Measurements from ENCODE around the gene REELD1. TPM values are rescaled to one million over a fixed set of nuclear protein-coding genes. Genes with fewer than 3 reads are reported as not detected.

REELD1 gene
- total RNA-seq, 2 experiments from 2014 or later: not detected

GRCh38 chr4:146260521-146260920, 46.2 kb downstream of the REELD1 start:
- Mint-ChIP-seq H3K27me3 (no peaks in the 10 kb centered on the region), H3K36me3 (ENCODE audit: low read depth) (no peaks in the 10 kb centered on the region), H3K4me3 (no peak overlapping the region), H3K27ac (no peak overlapping the region), H3K4me1 (no peaks in the 10 kb centered on the region), H3K9me3 (no peaks in the 10 kb centered on the region)
- no peak for DNase-seq
- POLR2A ChIA-PET: no interaction called here
- CTCF ChIA-PET: interaction anchor here (1.1 kb wide), 1 partner anchor 18 kb away, joined by 3 read pairs; no protein-coding TSS in a partner anchor

- Mint-ChIP-seq H3K36me3 (ENCODE audit: low read depth) (no peaks in the 10 kb centered on the region), H3K9me3 (no peaks in the 10 kb centered on the region), H3K4me3 (no peak overlapping the region), H3K27ac (no peak overlapping the region), H3K27me3 (no peaks in the 10 kb centered on the region), H3K4me1 (no peaks in the 10 kb centered on the region)
- POLR2A ChIA-PET: no interaction called here
- DNase-seq: no peak
- CTCF ChIA-PET: interaction anchor here (1.1 kb wide), 1 partner anchor 19 kb away, joined by 3 read pairs; no protein-coding TSS in a partner anchor
These were observed 46.7 kb downstream of the REELD1 start for GRCh38 chr4:146261041-146261440.

DNA sequence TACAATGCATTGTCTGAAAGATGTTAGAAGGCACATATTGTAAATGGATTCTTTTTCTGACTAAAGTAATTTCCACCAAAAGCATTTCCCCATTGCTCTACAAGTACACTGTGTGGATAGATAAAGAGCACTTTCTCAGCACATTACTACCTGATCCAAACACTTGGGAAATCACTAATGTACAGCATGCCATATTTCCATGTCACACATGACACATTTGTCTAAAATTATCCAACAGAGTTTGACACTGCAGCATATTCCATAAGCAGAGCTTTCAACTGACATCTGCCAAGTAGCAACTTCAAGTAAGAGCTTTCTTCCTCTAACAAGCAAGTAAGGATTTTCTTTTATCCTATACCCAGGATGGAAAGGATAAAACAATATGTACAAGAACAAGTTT, 49.5 kb downstream of the REELD1 start:
- H3K4me3 Mint-ChIP-seq: no peak overlapping the region
- POLR2A ChIA-PET: no interaction called here
- H3K9me3 Mint-ChIP-seq: no peaks in the 10 kb centered on the region
- no peaks in the 10 kb centered on the region for H3K36me3 Mint-ChIP-seq (ENCODE audit: low read depth)
- CTCF ChIA-PET: no interaction called here
- DNase-seq: no peak
- H3K27ac Mint-ChIP-seq: no peak overlapping the region
- H3K4me1 Mint-ChIP-seq: no peaks in the 10 kb centered on the region
- H3K27me3 Mint-ChIP-seq: no peaks in the 10 kb centered on the region

DNA sequence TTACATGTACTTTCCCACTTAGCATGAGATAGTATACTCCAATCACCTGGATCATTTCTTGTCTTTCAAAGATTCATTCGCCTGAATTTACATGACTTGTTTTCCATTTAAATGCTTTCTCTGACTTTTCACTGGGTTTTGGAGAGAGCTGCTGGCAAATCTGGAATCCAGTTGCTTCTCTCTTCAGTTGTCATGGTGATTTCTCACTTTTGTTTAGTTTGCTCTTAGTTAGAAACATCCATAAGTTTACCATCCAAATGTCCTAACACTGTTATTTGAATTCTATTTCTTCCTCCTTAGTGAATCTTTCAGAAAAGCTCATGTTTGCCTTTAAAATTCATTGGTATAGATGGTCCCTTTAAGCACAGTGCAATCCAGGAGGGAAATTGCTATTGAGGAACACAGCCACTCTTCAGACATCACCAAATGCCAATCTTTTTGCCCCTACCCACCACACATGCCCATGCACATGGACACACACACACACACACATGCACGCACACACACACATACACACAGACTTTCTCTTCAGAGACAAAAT, 51.7 kb downstream of the REELD1 start:
- H3K36me3 Mint-ChIP-seq (ENCODE audit: low read depth): no peaks in the 10 kb centered on the region
- CTCF ChIA-PET: no interaction called here
- H3K4me1 Mint-ChIP-seq: no peaks in the 10 kb centered on the region
- H3K27ac Mint-ChIP-seq: no peak overlapping the region
- POLR2A ChIA-PET: no interaction called here
- H3K27me3 Mint-ChIP-seq: no peaks in the 10 kb centered on the region
- DNase-seq: no peak
- no peak overlapping the region for H3K4me3 Mint-ChIP-seq
- H3K9me3 Mint-ChIP-seq: no peaks in the 10 kb centered on the region

GRCh38 chr4:146267826-146268225, 53.5 kb downstream of the REELD1 start:
- CTCF ChIA-PET: no interaction called here

DNA sequence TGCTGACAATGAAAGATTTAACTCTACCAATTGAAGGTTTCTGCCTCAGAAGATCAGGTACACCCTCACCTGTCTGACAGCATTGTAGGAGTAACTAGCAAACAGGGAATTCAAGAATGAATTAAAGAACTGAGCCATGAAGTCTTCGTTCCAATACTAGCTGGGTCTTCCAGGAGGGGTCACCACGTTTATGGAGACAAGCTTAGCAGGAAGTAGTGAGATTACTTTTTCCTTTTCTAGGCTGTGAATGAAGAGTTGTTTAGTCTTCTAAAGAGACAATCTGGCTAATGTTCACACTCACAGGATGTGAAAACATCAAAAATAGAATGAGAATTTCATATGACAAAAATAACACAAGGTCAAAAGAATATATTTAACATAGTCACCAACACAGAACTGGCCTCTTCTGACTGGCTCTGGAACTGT, 54.9 kb downstream of the REELD1 start:
- POLR2A ChIA-PET: no interaction called here
- no peak for DNase-seq
- Mint-ChIP-seq H3K4me3 (no peak overlapping the region), H3K36me3 (ENCODE audit: low read depth) (no peaks in the 10 kb centered on the region), H3K4me1 (no peaks in the 10 kb centered on the region), H3K27ac (no peak overlapping the region), H3K27me3 (no peaks in the 10 kb centered on the region), H3K9me3 (no peaks in the 10 kb centered on the region)
- CTCF ChIA-PET: no interaction called here

More at GRCh38 chr4:146267826-146268225, 53.5 kb downstream of the REELD1 start:
- POLR2A ChIA-PET: no interaction called here
- Mint-ChIP-seq H3K4me3 (no peak overlapping the region), H3K4me1 (no peaks in the 10 kb centered on the region), H3K27me3 (no peaks in the 10 kb centered on the region), H3K27ac (no peak overlapping the region), H3K9me3 (no peaks in the 10 kb centered on the region), H3K36me3 (ENCODE audit: low read depth) (no peaks in the 10 kb centered on the region)
- DNase-seq: no peak

- no peaks in the 10 kb centered on the region for H3K36me3 Mint-ChIP-seq (ENCODE audit: low read depth)
- no peak overlapping the region for H3K27ac Mint-ChIP-seq
- no peak for DNase-seq
- POLR2A ChIA-PET: no interaction called here
- no peaks in the 10 kb centered on the region for H3K4me1 Mint-ChIP-seq
- no peaks in the 10 kb centered on the region for H3K27me3 Mint-ChIP-seq
- H3K4me3 Mint-ChIP-seq: no peak overlapping the region
- H3K9me3 Mint-ChIP-seq: no peaks in the 10 kb centered on the region
- CTCF ChIA-PET: interaction anchor here (1.1 kb wide), 1 partner anchor 20 kb away, joined by 3 read pairs; no protein-coding TSS in a partner anchor
These were observed 57.1 kb downstream of the REELD1 start for GRCh38 chr4:146271466-146271865.

DNA sequence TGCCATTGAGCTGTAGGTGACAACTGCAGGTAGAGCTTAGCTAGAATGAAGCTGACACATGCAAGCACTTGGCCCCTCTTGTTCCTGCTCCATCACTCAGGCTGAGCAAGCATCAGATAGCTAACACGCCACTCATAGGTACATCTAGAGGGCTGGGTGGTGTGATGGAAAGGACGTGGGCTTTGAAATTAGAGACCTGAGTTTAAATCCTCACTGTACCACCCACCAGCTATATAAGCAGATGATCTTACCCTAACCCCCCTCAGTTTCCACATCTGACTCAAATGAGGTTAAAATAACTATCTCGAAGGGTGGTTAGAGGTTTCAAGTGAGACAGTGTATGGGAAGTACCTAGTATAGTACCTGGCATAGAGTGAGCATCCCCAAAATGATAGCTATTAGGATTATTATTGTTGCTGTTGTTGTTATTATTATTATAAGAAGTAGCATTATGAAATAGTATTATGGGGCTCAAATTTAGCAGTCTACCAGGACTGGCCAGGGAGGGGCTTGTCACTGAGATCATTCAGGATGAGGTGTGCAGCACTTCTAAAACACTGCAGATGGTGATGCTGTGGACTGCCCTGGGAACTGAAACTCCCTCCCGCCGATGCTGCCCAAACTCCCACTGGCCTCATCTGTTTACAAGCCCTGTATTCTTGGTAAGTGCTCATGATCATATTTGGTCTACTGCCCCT, 59.0 kb downstream of the REELD1 start:
- H3K9me3 Mint-ChIP-seq: no peaks in the 10 kb centered on the region
- H3K36me3 Mint-ChIP-seq (ENCODE audit: low read depth): no peaks in the 10 kb centered on the region
- ChIA-PET POLR2A (no interaction called here), CTCF (interaction anchor here (0.7 kb wide), 2 partner anchors 38 to 934 kb away, joined by 4 to 5 read pairs; no protein-coding TSS in a partner anchor)
- no peak overlapping the region for H3K27ac Mint-ChIP-seq
- H3K4me1 Mint-ChIP-seq: no peaks in the 10 kb centered on the region
- no peak overlapping the region for H3K4me3 Mint-ChIP-seq
- H3K27me3 Mint-ChIP-seq: no peaks in the 10 kb centered on the region
- DNase-seq: no peak

DNA sequence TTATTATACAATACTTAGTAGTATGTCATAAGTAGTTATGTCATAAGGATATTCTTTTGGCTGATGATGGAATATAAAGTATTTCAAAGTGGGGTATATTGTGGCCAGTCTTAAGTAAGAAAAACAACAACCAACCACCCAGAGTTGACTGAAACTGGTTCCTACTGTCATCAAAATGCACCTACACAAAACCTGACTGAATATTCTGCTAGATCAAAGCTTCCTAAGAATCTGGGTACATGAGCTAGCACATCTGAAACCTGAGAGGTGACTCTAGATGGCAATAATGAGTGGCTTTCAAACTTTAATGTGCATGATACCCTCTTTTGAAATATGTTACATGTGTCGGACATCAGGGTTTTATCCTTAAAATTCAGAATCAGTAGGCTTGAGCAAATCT, 60.4 kb downstream of the REELD1 start:
- no peaks in the 10 kb centered on the region for H3K36me3 Mint-ChIP-seq (ENCODE audit: low read depth)
- H3K27me3 Mint-ChIP-seq: no peaks in the 10 kb centered on the region
- H3K9me3 Mint-ChIP-seq: no peaks in the 10 kb centered on the region
- no peak for DNase-seq
- H3K4me1 Mint-ChIP-seq: no peaks in the 10 kb centered on the region
- ChIA-PET CTCF (interaction anchor here (0.5 kb wide), 1 partner anchor 337 kb away, joined by 3 read pairs; no protein-coding TSS in a partner anchor), POLR2A (no interaction called here)
- H3K27ac Mint-ChIP-seq: no peak overlapping the region
- H3K4me3 Mint-ChIP-seq: no peak overlapping the region

DNA sequence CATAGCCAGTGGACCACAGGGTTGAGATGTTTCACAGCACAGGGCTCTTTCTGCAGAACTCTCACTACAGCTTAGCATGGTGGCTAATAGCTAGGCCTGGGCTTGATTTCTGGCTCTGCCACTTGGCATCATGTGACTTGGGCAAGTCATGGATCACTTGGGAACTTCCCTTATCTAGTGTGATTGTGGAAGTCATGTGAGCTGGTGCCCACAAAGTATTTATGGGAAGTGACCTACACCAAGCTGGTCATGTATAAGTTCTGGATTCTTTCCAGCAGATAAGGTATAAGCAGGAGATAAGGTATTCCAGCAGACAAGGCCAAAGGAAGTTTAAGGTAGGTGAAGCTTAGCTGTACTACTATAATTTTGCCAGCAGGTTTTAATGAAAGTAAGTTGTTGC, 61.0 kb downstream of the REELD1 start:
- Mint-ChIP-seq H3K4me1 (no peaks in the 10 kb centered on the region), H3K36me3 (ENCODE audit: low read depth) (no peaks in the 10 kb centered on the region), H3K4me3 (no peak overlapping the region), H3K27ac (no peak overlapping the region), H3K9me3 (no peaks in the 10 kb centered on the region), H3K27me3 (no peaks in the 10 kb centered on the region)
- ChIA-PET CTCF (interaction anchor here (0.5 kb wide), 1 partner anchor 337 kb away, joined by 3 read pairs; no protein-coding TSS in a partner anchor), POLR2A (no interaction called here)
- no peak for DNase-seq

DNA sequence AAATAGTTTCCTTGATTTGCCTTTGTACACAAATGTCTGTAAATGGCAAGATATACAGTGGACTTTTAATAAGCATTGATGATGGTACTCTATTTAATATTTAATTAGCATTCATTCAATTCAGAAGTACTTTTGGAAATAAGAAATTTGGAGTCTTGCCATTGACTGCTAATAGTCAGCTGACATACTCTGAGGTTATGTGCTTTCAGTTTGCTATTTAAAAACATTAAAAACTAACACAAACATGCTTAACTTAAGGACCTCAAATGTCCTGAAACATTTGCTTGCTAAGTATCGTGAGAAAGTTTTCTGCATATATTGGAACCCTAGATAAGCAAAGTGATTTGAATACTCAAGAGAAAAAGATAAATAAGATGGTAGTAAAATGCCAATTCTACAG, 64.6 kb downstream of the REELD1 start:
- Mint-ChIP-seq H3K9me3 (no peaks in the 10 kb centered on the region), H3K27ac (no peak overlapping the region), H3K4me3 (no peak overlapping the region), H3K36me3 (ENCODE audit: low read depth) (no peaks in the 10 kb centered on the region), H3K27me3 (no peaks in the 10 kb centered on the region), H3K4me1 (no peaks in the 10 kb centered on the region)
- CTCF ChIA-PET: no interaction called here
- POLR2A ChIA-PET: no interaction called here
- DNase-seq: no peak

Other genes with a start within 250 kb of the REELD1 start
- 10 to 100 TPM; 47.6 to 50.5 TPM for gene LSM6, start 38.8 kb upstream of the REELD1 start, total RNA-seq